PC-3 (cell line): ENCODE data around the gene KCNG3.

Source experiments
- EZH2 ChIP-seq: fragments of 300-600 bp; sonication (generic); IDR thresholded peaks from one replicate; pipeline ENCODE4 v1.6.1; 2017; ENCODE audit warnings: antibody characterized with exemption, mild to moderate bottlenecking, low read length; ENCODE audit not compliant: unreplicated experiment
- TF ChIP-seq, protein P1 (sequence below): fragments of 300-600 bp; sonication (generic); conservative IDR thresholded peaks from 2 replicates; pipeline ENCODE4 v1.5.1; 2017; ENCODE audit warnings: antibody characterized with exemption, low read depth, mild to moderate bottlenecking, low read length

DNA sequence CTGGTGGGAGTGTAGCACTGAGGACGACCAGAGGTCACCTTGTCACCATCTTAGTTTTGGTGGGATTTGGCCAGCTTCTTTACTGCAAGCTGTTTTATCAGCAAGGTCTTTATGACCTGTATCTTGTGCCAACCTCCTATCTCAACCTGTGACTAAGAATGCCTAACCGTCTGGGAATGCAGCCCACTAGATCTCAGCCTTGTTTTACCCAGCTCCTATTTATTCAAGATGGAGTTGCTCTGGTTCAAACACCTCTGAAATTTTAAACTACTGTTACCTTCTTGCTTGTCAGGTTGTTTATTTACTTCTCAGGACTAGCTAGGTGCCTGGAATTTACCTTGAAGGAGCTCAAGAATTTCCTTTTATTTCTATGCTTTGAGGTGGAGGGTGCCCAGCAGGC lies 9.5 kb upstream of the KCNG3 start:
- TF ChIP-seq, protein P1, sequence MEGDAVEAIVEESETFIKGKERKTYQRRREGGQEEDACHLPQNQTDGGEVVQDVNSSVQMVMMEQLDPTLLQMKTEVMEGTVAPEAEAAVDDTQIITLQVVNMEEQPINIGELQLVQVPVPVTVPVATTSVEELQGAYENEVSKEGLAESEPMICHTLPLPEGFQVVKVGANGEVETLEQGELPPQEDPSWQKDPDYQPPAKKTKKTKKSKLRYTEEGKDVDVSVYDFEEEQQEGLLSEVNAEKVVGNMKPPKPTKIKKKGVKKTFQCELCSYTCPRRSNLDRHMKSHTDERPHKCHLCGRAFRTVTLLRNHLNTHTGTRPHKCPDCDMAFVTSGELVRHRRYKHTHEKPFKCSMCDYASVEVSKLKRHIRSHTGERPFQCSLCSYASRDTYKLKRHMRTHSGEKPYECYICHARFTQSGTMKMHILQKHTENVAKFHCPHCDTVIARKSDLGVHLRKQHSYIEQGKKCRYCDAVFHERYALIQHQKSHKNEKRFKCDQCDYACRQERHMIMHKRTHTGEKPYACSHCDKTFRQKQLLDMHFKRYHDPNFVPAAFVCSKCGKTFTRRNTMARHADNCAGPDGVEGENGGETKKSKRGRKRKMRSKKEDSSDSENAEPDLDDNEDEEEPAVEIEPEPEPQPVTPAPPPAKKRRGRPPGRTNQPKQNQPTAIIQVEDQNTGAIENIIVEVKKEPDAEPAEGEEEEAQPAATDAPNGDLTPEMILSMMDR: no peak
- no peak for TF ChIP-seq EZH2
